GM18909 (cell line): ENCODE data around the gene TCL1B.

ENCODE experiments used
- ATAC-seq: cut with Tn5 transposase; IDR thresholded peaks from one replicate; pipeline ENCODE4 v1.9.1; 2021; ENCODE audit warnings: mild to moderate bottlenecking; ENCODE audit not compliant: unreplicated experiment, poor library complexity

TCL1B gene

DNA sequence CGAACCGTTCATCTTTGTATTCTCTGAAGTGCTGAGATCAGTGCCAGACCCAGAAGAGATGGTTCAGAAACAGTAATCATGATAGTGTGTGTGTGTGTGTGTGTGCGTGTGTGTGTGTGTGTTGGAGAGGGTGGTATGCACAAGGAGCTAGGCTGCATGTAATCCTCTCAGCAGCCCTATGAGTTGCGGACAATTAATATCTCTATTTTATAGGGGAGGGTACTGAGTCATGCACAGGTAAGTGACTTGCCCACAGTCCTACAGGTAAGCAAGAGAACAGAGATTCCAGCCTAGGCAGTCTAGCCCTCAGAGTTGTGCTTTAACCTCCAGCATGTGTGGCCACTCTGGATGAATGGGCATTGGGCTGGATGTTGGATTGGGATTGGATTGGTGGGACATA is 55.6 kb downstream of the TCL1B start:
- ATAC-seq = no peak
